HCT116 (cell line): Measurements from ENCODE around the gene ADD2. TPM values are rescaled to one million over a fixed set of nuclear protein-coding genes. Genes with fewer than 3 reads are reported as not detected.

ENCODE experiments used
- ATAC-seq: fragments of 200-7000 bp; cut with Tn5 transposase; 2 replicates; pipeline ENCODE4 v1.9.1; 2020; ENCODE audit warnings: mild to moderate bottlenecking, moderate library complexity
- Bru-seq: library from RNA; stranded (reverse); fragments of 400-500 nt; gene quantifications from one replicate; lab custom pipeline; 2021; lab: Mats Ljungman, UMichigan
- BruChase-seq, 2 experiments: library from RNA; stranded (reverse); fragments of 400-500 nt; gene quantifications; one replicate each; lab custom pipeline; 2021; lab: Mats Ljungman, UMichigan
- BruUV-seq: library from RNA; stranded (reverse); fragments of 400-500 nt; replicated peaks from 2 replicates; lab custom pipeline; 2021; lab: Mats Ljungman, UMichigan
- CTCF ChIA-PET: fragments of 300-600 bp; sonication (Branson Sonifier 250); formaldehyde crosslinking; loops from one replicate; lab custom pipeline; 2021; ENCODE audit warnings: antibody characterized with exemption; lab: Charles Lee
- POLR2A ChIA-PET: fragments of 300-600, 350-600 bp; sonication (Branson Sonifier 250); formaldehyde crosslinking; loops from one replicate; lab custom pipeline; 2021; ENCODE audit warnings: antibody characterized with exemption; lab: Charles Lee
- RAD21 ChIA-PET, 2 experiments: fragments of 300-600 bp; sonication (Branson Sonifier 250); formaldehyde crosslinking; loops; one replicate each; lab custom pipeline; 2023; ENCODE audit warnings: low total read pairs in 2 of 2; ENCODE audit not compliant: uncharacterized antibody in 2 of 2, unreplicated experiment in 2 of 2, low non-redundant PET in 1 of 2; lab: Charles Lee
- DNase-seq: peaks from one replicate; pipeline ENCODE4 v3.0.0-alpha.2; 2010; ENCODE audit warnings: low read depth, low spot score
- H2AFZ ChIP-seq: fragments of 200-600 bp; shearing (Covaris generic), sonication (generic); 2 replicates; pipeline ENCODE4 v1.6.1; 2017; ENCODE audit warnings: low read depth, mixed run types, mixed read lengths, antibody characterized with exemption, low read length; ENCODE audit not compliant: poor library complexity, severe bottlenecking
- H3K27ac ChIP-seq: 2 replicates; pipeline ENCODE4 v1.5.1; 2012; ENCODE audit warnings: low read depth, low read length
- H3K27me3 ChIP-seq: fragments of 200-600 bp; sonication (generic); 2 replicates; pipeline ENCODE4 v1.6.1; 2016; ENCODE audit warnings: mixed run types, low read length, mixed read lengths; ENCODE audit not compliant: insufficient read depth
- H3K36me3 ChIP-seq, 2 experiments: fragments of 200-500 bp in 1 of 2; fragments of 200-600 bp in 1 of 2; sonication (Bioruptor generic) in 1 of 2; sonication (generic) in 1 of 2; 2 replicates each; pipeline versions ENCODE4 v1.5.1 to v1.6.1; 2014 to 2016; ENCODE audit warnings: low read length in 2 of 2, inconsistent platforms in 1 of 2, mixed read lengths in 1 of 2, mixed run types in 1 of 2; ENCODE audit not compliant: insufficient read depth in 2 of 2, control insufficient read depth in 1 of 2
- H3K4me1 ChIP-seq, 2 experiments: fragments of 200-600 bp in 1 of 2; sonication (generic) in 1 of 2; 2 replicates each; pipeline versions ENCODE4 v1.5.1 to v1.6.1; 2012 to 2017; ENCODE audit warnings: low read length in 2 of 2, inconsistent platforms in 1 of 2, mild to moderate bottlenecking in 1 of 2, mixed read lengths in 1 of 2, mixed run types in 1 of 2, moderate library complexity in 1 of 2; ENCODE audit not compliant: insufficient read depth in 2 of 2, control insufficient read depth in 1 of 2
- H3K4me2 ChIP-seq: fragments of 200-600 bp; sonication (generic); 2 replicates; pipeline ENCODE4 v1.6.1; 2017; ENCODE audit warnings: mixed run types, low read length, mixed read lengths
- H3K4me3 ChIP-seq, 2 experiments: fragments of 200-600 bp in 1 of 2; sonication (generic) in 1 of 2; replicated peaks in 1 of 2; 2 replicates each; pipeline ENCODE4 v1.5.1; 2011 to 2016; ENCODE audit warnings: low read length in 2 of 2, control low read depth in 1 of 2, low read depth in 1 of 2, mild to moderate bottlenecking in 1 of 2, mixed read lengths in 1 of 2, mixed run types in 1 of 2
- H3K79me2 ChIP-seq: fragments of 200-600 bp; sonication (generic); 2 replicates; pipeline ENCODE4 v1.6.1; 2017; ENCODE audit warnings: mild to moderate bottlenecking, mixed run types, low read length, moderate library complexity, mixed read lengths; ENCODE audit not compliant: insufficient read depth
- H3K9ac ChIP-seq: fragments of 200-600 bp; sonication (generic); 2 replicates; pipeline ENCODE4 v1.6.1; 2016; ENCODE audit warnings: low read length, mixed read lengths
- H3K9me2 ChIP-seq: fragments of 200-600 bp; sonication (generic), shearing (Covaris generic); 2 replicates; pipeline ENCODE4 v1.6.1; 2017; ENCODE audit warnings: mixed run types, mild to moderate bottlenecking, moderate library complexity; ENCODE audit not compliant: insufficient read depth
- H3K9me3 ChIP-seq, 2 experiments: fragments of 200-500 bp in 1 of 2; fragments of 200-600 bp in 1 of 2; sonication (Bioruptor generic) in 1 of 2; sonication (generic) in 1 of 2; 2 replicates each; pipeline ENCODE4 v1.6.1; 2014 to 2017; ENCODE audit warnings: low read length in 2 of 2, mixed read lengths in 2 of 2, inconsistent platforms in 1 of 2, low read depth in 1 of 2, mild to moderate bottlenecking in 1 of 2, mixed run types in 1 of 2, moderate library complexity in 1 of 2; ENCODE audit not compliant: control insufficient read depth in 1 of 2, insufficient read depth in 1 of 2
- H4K20me1 ChIP-seq: fragments of 200-600 bp; sonication (generic), shearing (Covaris generic); 2 replicates; pipeline ENCODE4 v1.6.1; 2017; ENCODE audit warnings: mixed run types, mild to moderate bottlenecking, moderate library complexity; ENCODE audit not compliant: insufficient read depth
- ATF3 ChIP-seq: IDR thresholded peaks from 2 replicates; pipeline ENCODE4 v1.6.1; 2012
- CTCF ChIP-seq, 3 experiments: fragments of 200-600 bp in 1 of 3; sonication (generic) in 1 of 3; IDR thresholded peaks in 2 of 3; conservative IDR thresholded peaks in 1 of 3; 2 replicates each; pipeline ENCODE4 v1.5.1; 2012 to 2017; ENCODE audit warnings: low read depth in 2 of 3, low read length in 2 of 3, antibody characterized with exemption in 1 of 3, borderline replicate concordance in 1 of 3, control low read depth in 1 of 3, mild to moderate bottlenecking in 1 of 3, mixed read lengths in 1 of 3, mixed run types in 1 of 3, moderate library complexity in 1 of 3; ENCODE audit not compliant: insufficient read depth in 1 of 3
- EGR1 ChIP-seq: IDR thresholded peaks from 2 replicates; pipeline ENCODE4 v1.6.1; 2012; ENCODE audit warnings: low read depth
- ELF1 ChIP-seq: IDR thresholded peaks from 2 replicates; pipeline ENCODE4 v1.6.1; 2012; ENCODE audit warnings: low read depth, borderline replicate concordance
- EZH2phosphoT487 ChIP-seq: fragments of 200-600 bp; IDR thresholded peaks from 2 replicates; pipeline ENCODE4 v1.6.1; 2018; ENCODE audit warnings: antibody characterized with exemption, borderline replicate concordance
- JUND ChIP-seq: IDR thresholded peaks from 2 replicates; pipeline ENCODE4 v1.6.1; 2012
- POLR2AphosphoS5 ChIP-seq: IDR thresholded peaks from 2 replicates; pipeline ENCODE4 v1.6.1; 2011; ENCODE audit warnings: mild to moderate bottlenecking, low read depth, low read length, moderate library complexity
- SIN3A ChIP-seq: IDR thresholded peaks from 2 replicates; pipeline ENCODE4 v1.6.1; 2012; ENCODE audit warnings: low read depth
- SP1 ChIP-seq: IDR thresholded peaks from 2 replicates; pipeline ENCODE4 v1.6.1; 2012; ENCODE audit warnings: low read depth
- TCF7L2 ChIP-seq: IDR thresholded peaks from 2 replicates; pipeline ENCODE4 v1.7.0; 2011; ENCODE audit warnings: borderline replicate concordance, inconsistent platforms; ENCODE audit not compliant: insufficient read depth, insufficient read length; ENCODE audit errors: extremely low read depth
- YY1 ChIP-seq: IDR thresholded peaks from 2 replicates; pipeline ENCODE4 v1.6.1; 2011; ENCODE audit warnings: low read length, low read depth, moderate library complexity, mild to moderate bottlenecking; ENCODE audit not compliant: insufficient replicate concordance; ENCODE audit errors: extremely low read depth
- ZBTB33 ChIP-seq: IDR thresholded peaks from 2 replicates; pipeline ENCODE4 v1.6.1; 2011; ENCODE audit warnings: mild to moderate bottlenecking, low read length, moderate library complexity; ENCODE audit not compliant: insufficient replicate concordance; ENCODE audit errors: extremely low read depth
- intact Hi-C: fragments of 100-400 bp; cut with micrococcal nuclease; formaldehyde crosslinking; loops from 2 replicates; pipeline ENCODE4 v1.10.0; 2022
- long read RNA-seq: library from polyadenylated mRNA; unstranded; transcript quantifications from one replicate; pipeline ENCODE4 v2.0.0, GENCODE V29; 2021; ENCODE audit not compliant: unreplicated experiment
- polyA plus RNA-seq: library from polyadenylated mRNA; unstranded; fragments of >200 nt; gene quantifications from 2 replicates; pipeline ENCODE4 v1.2.1, GENCODE V29; 2012; ENCODE audit warnings: missing spikeins
- total RNA-seq: library from RNA; stranded (reverse); gene quantifications from one replicate; pipeline ENCODE4 v1.2.1, GENCODE V29; 2021; ENCODE audit not compliant: unreplicated experiment

Gene ADD2
- total RNA-seq (0.15 TPM), Bru-seq, nascent RNA (percentile 6 among the genes with signal in this experiment), BruChase-seq, experiment 1, labeled RNA remaining after a 6-hour chase (percentile 8 among the genes with signal in this experiment), BruChase-seq, experiment 2, labeled RNA remaining after a 2-hour chase (percentile 8 among the genes with signal in this experiment)
- 0.04 TPM in 1 of 2 replicates, not detected in the other for polyA plus RNA-seq
- long read RNA-seq: 0 reads

- H3K4me2 ChIP-seq: no peak within 1 kb of the TSS
- POLR2A ChIA-PET: no interaction called here
- no peak within 1 kb of the TSS for H2AFZ ChIP-seq
Measured at GRCh38 chr2:70767699-70768589, at the start of gene ADD2. Gene ADD2 (minus strand): TSS chr2:70768200. CDS start chr2:70706408, 61,792 bp downstream.

More at GRCh38 chr2:70767699-70768589, at the start of gene ADD2:
- Histone ChIP-seq H4K20me1 (no peaks in the 10 kb centered on the region), H3K4me1 (no peaks in the 10 kb centered on the region), H3K27me3 (no peaks in the 10 kb centered on the region), H3K9me2 (no peaks in the 10 kb centered on the region), H3K36me3 (no peaks in the 10 kb centered on the region), H3K9me3 (no peaks in the 10 kb centered on the region), H3K27ac (no peak within 1 kb of the TSS), H3K4me3 (no peak within 1 kb of the TSS), H3K9ac (no peak within 1 kb of the TSS), H3K79me2 (no peaks in the 10 kb centered on the region)
- no TSS peak for BruUV-seq
- TF ChIP-seq EZH2phosphoT487 (no peak), SIN3A (no peak), SP1 (no peak), CTCF (IDR thresholded peaks at IDR 0.05 in 2 of 3, conservative IDR thresholded peaks at IDR 0.05 in 1 of 3; ENCODE audit: borderline replicate concordance in 1 of 3, insufficient read depth in 1 of 3, low read depth in 2 of 3, low read length in 2 of 3) (no peak), ATF3 (no peak), EGR1 (no peak), ELF1 (no peak), POLR2AphosphoS5 (no peak), YY1 (no peak), JUND (no peak), ZBTB33 (no peak), TCF7L2 (no peak)
- RAD21 ChIA-PET: no interaction called here
- intact Hi-C loops: no loop called here
- DNase-seq: no peak
- no peak for ATAC-seq
- CTCF ChIA-PET: interaction anchor here (0.6 kb wide), 1 partner anchor 169 kb away, joined by 3 read pairs; no protein-coding TSS in a partner anchor
